ENCODE results near the gene TM9SF1.
"Not testable (repeated sequence)": the region's sequence is repeated elsewhere in the genome, so short reads cannot be mapped to it uniquely, and the experiment has no call there.

TM9SF1 gene

GRCh38 chr14:24224618-24225071 lies 29.4 kb upstream of the TM9SF1 start:
- no peak for DNase-seq (ENCODE audit: low spot score)

GRCh38 chr14:24222987-24223386 lies 27.7 kb upstream of the TM9SF1 start:
- DNase-seq (ENCODE audit: low spot score) = not testable (repeated sequence)

- no peak for DNase-seq (ENCODE audit: low spot score)
Observed at GRCh38 chr14:24219521-24219920, 24.3 kb upstream of the TM9SF1 start.

- DNase-seq (ENCODE audit: low spot score) = no peak
Observed at GRCh38 chr14:24219080-24219479, 23.8 kb upstream of the TM9SF1 start.

GRCh38 chr14:24216876-24217275 lies 21.6 kb upstream of the TM9SF1 start:
- DNase-seq (ENCODE audit: low spot score) = not testable (repeated sequence)

- DNase-seq (ENCODE audit: low spot score) = no peak
Observed at GRCh38 chr14:24216345-24216699, 21.1 kb upstream of the TM9SF1 start.

GRCh38 chr14:24215495-24216344 lies 20.5 kb upstream of the TM9SF1 start, which contains the start of gene MDP1:
MDP1 (minus strand) TSS chr14:24216066; CDS start chr14:24215955, 111 bp downstream.
- DNase-seq (ENCODE audit: low spot score) = peak; percentile 92

- no peak for DNase-seq (ENCODE audit: low spot score)
Observed at GRCh38 chr14:24213866-24214662, 18.8 kb upstream of the TM9SF1 start.

GRCh38 chr14:24212924-24213865 lies 18.0 kb upstream of the TM9SF1 start, which contains the start of gene CHMP4A:
CHMP4A (minus strand) TSS chr14:24213488; CDS start chr14:24213439, 49 bp downstream.
- peak; percentile 92 for DNase-seq (ENCODE audit: low spot score)

- no peak for DNase-seq (ENCODE audit: low spot score)
Observed at GRCh38 chr14:24211311-24211710, 16.1 kb upstream of the TM9SF1 start.

- DNase-seq (ENCODE audit: low spot score) = no peak
Observed at GRCh38 chr14:24207625-24208024, 12.4 kb upstream of the TM9SF1 start.

- no peak for DNase-seq (ENCODE audit: low spot score)
Observed at GRCh38 chr14:24207104-24207551, 11.9 kb upstream of the TM9SF1 start.

- DNase-seq (ENCODE audit: low spot score) = no peak
Observed at GRCh38 chr14:24206260-24207103, 11.2 kb upstream of the TM9SF1 start.

- no peak for DNase-seq (ENCODE audit: low spot score)
Observed at GRCh38 chr14:24204163-24205146, 9.2 kb upstream of the TM9SF1 start.

- not testable (repeated sequence) for DNase-seq (ENCODE audit: low spot score)
Observed at GRCh38 chr14:24203249-24203886, 8.1 kb upstream of the TM9SF1 start.

- DNase-seq (ENCODE audit: low spot score) = not testable (repeated sequence)
Observed at GRCh38 chr14:24202538-24202937, 7.3 kb upstream of the TM9SF1 start.

GRCh38 chr14:24198814-24199524 lies 3.7 kb upstream of the TM9SF1 start:
- no peak for DNase-seq (ENCODE audit: low spot score)

- DNase-seq (ENCODE audit: low spot score) = no peak
Observed at GRCh38 chr14:24197056-24197450, 1.8 kb upstream of the TM9SF1 start.
